Fibroblast of lung (primary cell): ENCODE results near the gene BAZ2B. TPM values are rescaled to one million over a fixed set of nuclear protein-coding genes. Genes with fewer than 3 reads are reported as not detected.

ENCODE experiments used
- DNase-seq, 2 donors: peaks; one replicate each; pipeline versions ENCODE4 v3.0.0 to v3.0.0-alpha.2; 2010; ENCODE audit warnings: low read depth in 2 of 2
- H2AFZ ChIP-seq: 2 replicates; pipeline ENCODE4 v1.5.1; 2012; ENCODE audit warnings: low read length, control low read depth, inconsistent platforms
- H3K27ac ChIP-seq: 2 replicates; pipeline ENCODE4 v1.5.1; 2011; ENCODE audit warnings: low read length, control low read depth; ENCODE audit not compliant: insufficient read depth
- H3K27me3 ChIP-seq: 2 replicates; pipeline ENCODE4 v1.5.1; 2011; ENCODE audit warnings: mild to moderate bottlenecking, low read length; ENCODE audit not compliant: control insufficient read depth, insufficient read depth
- H3K36me3 ChIP-seq: 2 replicates; pipeline ENCODE4 v1.5.1; 2011; ENCODE audit warnings: low read length; ENCODE audit not compliant: control insufficient read depth, insufficient read depth
- H3K4me1 ChIP-seq: 2 replicates; pipeline ENCODE4 v1.5.1; 2011; ENCODE audit warnings: low read length; ENCODE audit not compliant: control insufficient read depth, insufficient read depth; ENCODE audit errors: extremely low read depth
- H3K4me2 ChIP-seq: 2 replicates; pipeline ENCODE4 v1.5.1; 2011; ENCODE audit warnings: low read length, control low read depth; ENCODE audit not compliant: insufficient read depth; ENCODE audit errors: extremely low read depth
- H3K4me3 ChIP-seq, 4 experiments: fragments of 200-600 bp in 1 of 4; sonication (generic) in 1 of 4; replicated peaks in 1 of 4; 2 replicates each; pipeline ENCODE4 v1.5.1; 2011 to 2016; ENCODE audit warnings: low read length in 4 of 4, low read depth in 3 of 4, mild to moderate bottlenecking in 3 of 4, control low read depth in 2 of 4, inconsistent platforms in 1 of 4, mixed read lengths in 1 of 4; ENCODE audit not compliant: insufficient read depth in 1 of 4; ENCODE audit errors: control extremely low read depth in 1 of 4
- H3K79me2 ChIP-seq: 2 replicates; pipeline ENCODE4 v1.5.1; 2012; ENCODE audit warnings: mild to moderate bottlenecking, low read length, inconsistent platforms; ENCODE audit not compliant: control insufficient read depth, insufficient read depth
- H3K9ac ChIP-seq: 2 replicates; pipeline ENCODE4 v1.5.1; 2011; ENCODE audit warnings: mild to moderate bottlenecking, low read length, control low read depth; ENCODE audit not compliant: insufficient read depth
- H3K9me3 ChIP-seq: 2 replicates; pipeline ENCODE4 v1.5.1; 2012; ENCODE audit warnings: low read depth, low read length; ENCODE audit not compliant: control insufficient read depth, insufficient read depth
- H4K20me1 ChIP-seq: 2 replicates; pipeline ENCODE4 v1.5.1; 2011; ENCODE audit warnings: low read length; ENCODE audit not compliant: control insufficient read depth, insufficient read depth; ENCODE audit errors: extremely low read depth
- CTCF ChIP-seq, 2 donors: IDR thresholded peaks in 1 of 2; conservative IDR thresholded peaks in 1 of 2; 1 replicate in 1 of 2; 2 replicates in 1 of 2; pipeline ENCODE4 v1.5.1; 2011 to 2012; ENCODE audit warnings: low read length in 2 of 2, control low read depth in 1 of 2, inconsistent platforms in 1 of 2, low read depth in 1 of 2, mild to moderate bottlenecking in 1 of 2
- EZH2 ChIP-seq: IDR thresholded peaks from 2 replicates; pipeline ENCODE4 v1.5.1; 2012; ENCODE audit warnings: low read length, control low read depth, mild to moderate bottlenecking; ENCODE audit errors: missing control alignments
- polyA plus RNA-seq, 2 donors: library from polyadenylated mRNA; depleted of rRNA in 1 of 2; stranded (reverse) in 1 of 2; unstranded in 1 of 2; fragments of >200 nt; gene quantifications; 2 replicates each; pipeline ENCODE4 v1.2.1, GENCODE V29; 2011 to 2012; ENCODE audit warnings: missing spikeins in 1 of 2
- total RNA-seq: library from RNA; depleted of rRNA; stranded (reverse); fragments of >200 nt; gene quantifications from 2 replicates; pipeline ENCODE4 v1.2.1, GENCODE V29; 2014

Gene BAZ2B
- total and polyA plus RNA-seq, 2 donors (not counting 1 experiment from before 2014, with no cell fraction given) = 28.0 to 61.8 TPM

- Histone ChIP-seq H4K20me1 (no peaks in the 10 kb centered on the region), H3K27me3 (no peaks in the 10 kb centered on the region), H3K36me3 (no peaks in the 10 kb centered on the region), H3K4me1 (no peaks in the 10 kb centered on the region), H3K4me2 (no peak overlapping the region), H3K9ac (no peak overlapping the region), H3K27ac (no peak overlapping the region), H3K79me2 (no peaks in the 10 kb centered on the region), H2AFZ (no peak overlapping the region), H3K4me3 (no peak overlapping the region), H3K9me3 (no peaks in the 10 kb centered on the region)
- no peak for DNase-seq
- no peak for TF ChIP-seq EZH2
- no peak for TF ChIP-seq CTCF (conservative IDR thresholded peaks at IDR 0.05 in 1 of 2, IDR thresholded peaks at IDR 0.05 in 1 of 2; ENCODE audit: low read depth in 1 of 2, low read length in 2 of 2)
Measured at GRCh38 chr2:159375241-159375640, 241.1 kb downstream of the BAZ2B start.

- no peak overlapping the region for H2AFZ ChIP-seq
- no peaks in the 10 kb centered on the region for H4K20me1 ChIP-seq
- H3K27me3 ChIP-seq = no peaks in the 10 kb centered on the region
- no peaks in the 10 kb centered on the region for H3K36me3 ChIP-seq
- no peaks in the 10 kb centered on the region for H3K79me2 ChIP-seq
- DNase-seq = no peak
- H3K4me3 ChIP-seq = no peak overlapping the region
- TF ChIP-seq CTCF (conservative IDR thresholded peaks at IDR 0.05 in 1 of 2, IDR thresholded peaks at IDR 0.05 in 1 of 2; ENCODE audit: low read depth in 1 of 2, low read length in 2 of 2) (no peak), EZH2 (no peak)
- H3K4me2 ChIP-seq = no peak overlapping the region
- no peak overlapping the region for H3K9ac ChIP-seq
- H3K9me3 ChIP-seq = no peaks in the 10 kb centered on the region
- no peaks in the 10 kb centered on the region for H3K4me1 ChIP-seq
- H3K27ac ChIP-seq = no peak overlapping the region
Measured at GRCh38 chr2:159371506-159371905, 244.8 kb downstream of the BAZ2B start.

- no peaks in the 10 kb centered on the region for H3K9me3 ChIP-seq
- no peaks in the 10 kb centered on the region for H3K79me2 ChIP-seq
- H3K27me3 ChIP-seq = no peaks in the 10 kb centered on the region
- H3K36me3 ChIP-seq = no peaks in the 10 kb centered on the region
- no peak for TF ChIP-seq CTCF (conservative IDR thresholded peaks at IDR 0.05 in 1 of 2, IDR thresholded peaks at IDR 0.05 in 1 of 2; ENCODE audit: low read depth in 1 of 2, low read length in 2 of 2)
- TF ChIP-seq EZH2 = no peak
- no peak overlapping the region for H3K9ac ChIP-seq
- H2AFZ ChIP-seq = no peak overlapping the region
- no peak overlapping the region for H3K4me3 ChIP-seq
- no peak overlapping the region for H3K27ac ChIP-seq
- H4K20me1 ChIP-seq = no peaks in the 10 kb centered on the region
- H3K4me2 ChIP-seq = no peak overlapping the region
- no peaks in the 10 kb centered on the region for H3K4me1 ChIP-seq
- no peak for DNase-seq
Measured at GRCh38 chr2:159366538-159366937, 249.8 kb downstream of the BAZ2B start.
